ENCODE results near the gene COX7A2.

The COX7A2 gene

GRCh38 chr6:75249837-75250236, 6.2 kb upstream of the COX7A2 start:
- no peak for TF ChIP-seq CTCF (IDR thresholded peaks at IDR 0.05; ENCODE audit: extremely low read depth, missing control alignments)

GRCh38 chr6:75246386-75246785, 2.8 kb upstream of the COX7A2 start:
- TF ChIP-seq CTCF (IDR thresholded peaks at IDR 0.05; ENCODE audit: extremely low read depth, missing control alignments) = no peak
- no peak for DNase-seq (ENCODE audit: low spot score)

More at GRCh38 chr6:75249837-75250236, 6.2 kb upstream of the COX7A2 start:
- DNase-seq (ENCODE audit: low spot score) = no peak

GRCh38 chr6:75244063-75244584, 523 bp upstream of the COX7A2 start:
- TF ChIP-seq CTCF (IDR thresholded peaks at IDR 0.05; ENCODE audit: extremely low read depth, missing control alignments) = no peak

GRCh38 chr6:75236630-75237029, 7.0 kb downstream of the COX7A2 start:
- DNase-seq (ENCODE audit: low spot score) = no peak

More at GRCh38 chr6:75244063-75244584, 523 bp upstream of the COX7A2 start:
- no peak for DNase-seq (ENCODE audit: low spot score)

GRCh38 chr6:75235271-75235670, 8.3 kb downstream of the COX7A2 start:
- no peak for DNase-seq (ENCODE audit: low spot score)
- no peak for TF ChIP-seq CTCF (IDR thresholded peaks at IDR 0.05; ENCODE audit: extremely low read depth, missing control alignments)

More at GRCh38 chr6:75236630-75237029, 7.0 kb downstream of the COX7A2 start:
- TF ChIP-seq CTCF (IDR thresholded peaks at IDR 0.05; ENCODE audit: extremely low read depth, missing control alignments) = no peak

GRCh38 chr6:75234126-75234865, 9.3 kb downstream of the COX7A2 start:
- no peak for TF ChIP-seq CTCF (IDR thresholded peaks at IDR 0.05; ENCODE audit: extremely low read depth, missing control alignments)
- DNase-seq (ENCODE audit: low spot score) = no peak

- no peak for DNase-seq (ENCODE audit: low spot score)
- no peak for TF ChIP-seq CTCF (IDR thresholded peaks at IDR 0.05; ENCODE audit: extremely low read depth, missing control alignments)
Measured at GRCh38 chr6:75233092-75233615, 10.4 kb downstream of the COX7A2 start.
